ENCODE data around the gene DCTN4.
"Not testable (repeated sequence)": the region's sequence is repeated elsewhere in the genome, so short reads cannot be mapped to it uniquely, and the experiment has no call there.

The DCTN4 gene

DNA sequence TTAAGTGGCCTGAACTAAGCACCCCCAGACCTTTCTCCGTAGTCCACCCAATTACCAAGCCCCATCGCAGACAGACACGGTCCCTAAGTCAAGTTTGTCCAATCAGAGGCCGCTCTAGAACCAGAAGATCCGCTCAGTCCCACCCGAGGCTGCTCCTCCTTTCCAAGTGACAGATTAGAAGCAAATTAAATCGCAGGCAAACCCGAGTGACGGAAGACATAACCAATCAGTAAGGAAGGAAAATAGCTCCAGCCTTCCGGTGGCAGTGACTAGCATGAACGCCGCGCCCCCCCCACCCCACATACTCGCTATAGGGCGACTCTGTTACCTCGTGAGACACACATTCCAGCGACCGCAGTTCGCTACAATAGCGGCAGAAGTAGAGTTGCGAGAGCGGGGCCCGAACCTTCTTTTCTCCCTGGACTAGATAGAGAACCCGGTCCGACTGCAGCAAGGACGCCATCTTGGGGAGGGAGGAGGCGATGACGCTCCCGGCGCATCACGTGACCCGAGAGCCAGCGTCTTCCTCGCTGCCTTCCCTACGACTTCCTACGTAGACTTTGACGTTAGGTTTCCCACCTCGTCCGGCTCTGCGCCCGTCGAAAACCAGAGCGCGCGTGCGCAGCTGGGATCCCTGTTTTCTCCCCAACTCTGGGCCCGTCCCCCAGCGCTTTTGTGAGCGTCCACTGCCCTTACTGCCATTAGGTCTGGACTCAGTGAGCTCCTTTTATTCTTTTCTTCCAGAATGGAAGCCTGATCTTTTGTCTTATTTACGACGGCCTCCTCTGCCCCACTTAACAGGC lies at the start of gene DCTN4:
Gene DCTN4, minus strand, starts transcription at position 487 of the 803 bp plus-strand sequence. Its CDS starts 24 bp downstream, at position 463.
- DNase-seq (ENCODE audit: low read depth in 2 of 2) = peak; percentile 88 to 92

- no peak for DNase-seq (ENCODE audit: low read depth in 2 of 2)
These were observed 45.6 kb upstream of the DCTN4 start for GRCh38 chr5:150804388-150804787.

DNA sequence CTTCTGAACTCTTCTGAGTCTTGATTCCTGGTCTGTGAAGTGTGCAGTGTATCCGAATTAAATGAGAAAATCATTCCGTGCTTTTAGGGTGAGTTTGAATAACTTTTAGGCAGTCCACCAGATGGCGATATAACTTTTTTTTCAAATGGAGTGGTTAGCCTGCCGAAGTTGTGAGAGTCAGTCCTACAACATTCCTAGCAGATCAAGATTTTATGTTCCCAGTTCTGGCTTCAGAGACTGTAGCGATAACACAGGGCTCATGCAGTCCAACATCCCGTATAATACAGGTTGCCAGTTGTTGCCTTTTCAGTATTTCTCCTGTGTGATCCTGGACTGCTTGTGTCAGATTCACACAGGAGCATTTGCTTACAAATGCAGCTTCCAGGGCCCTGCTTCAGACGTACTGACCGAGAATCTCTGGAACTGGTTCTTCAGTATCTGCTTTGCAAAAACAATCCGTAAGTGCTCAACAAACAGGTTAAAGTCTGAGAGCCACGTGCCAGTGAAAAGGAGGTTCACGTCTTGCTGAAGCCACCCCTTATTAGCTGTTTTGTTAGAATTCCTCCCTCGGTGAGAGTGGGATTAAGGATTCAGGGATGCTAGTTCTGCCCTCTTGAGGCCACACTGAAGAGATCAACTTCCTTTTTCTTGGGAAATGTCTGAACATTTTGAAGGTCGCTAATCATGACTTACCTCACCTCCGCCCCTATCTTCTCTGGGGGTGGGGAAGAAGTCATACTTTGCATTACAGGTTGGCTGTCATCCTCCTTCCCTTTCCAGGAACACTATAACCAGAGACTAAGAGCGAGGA lies 42.5 kb upstream of the DCTN4 start:
- DNase-seq (ENCODE audit: low read depth in 2 of 2) = no peak

DNA sequence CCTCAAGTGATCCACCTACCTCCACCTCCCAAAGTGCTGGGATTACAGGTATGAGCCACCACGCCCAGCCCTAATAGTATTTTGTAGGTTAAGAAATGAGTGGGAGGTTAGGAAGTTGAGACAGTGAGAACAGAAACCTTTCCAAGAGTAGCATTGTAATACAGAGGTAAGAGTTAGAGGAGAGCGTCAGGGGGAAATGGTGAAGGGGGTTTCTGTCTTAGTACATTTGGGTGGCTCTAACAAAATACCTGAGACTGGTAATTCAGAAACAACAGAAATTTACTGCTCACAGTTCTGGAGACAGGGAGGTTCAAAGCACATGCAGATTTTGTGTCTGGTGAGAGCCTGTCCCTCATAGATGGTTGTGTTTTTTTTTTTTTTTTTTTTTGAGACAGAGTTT lies 38.6 kb upstream of the DCTN4 start:
- no peak for DNase-seq (ENCODE audit: low read depth in 2 of 2)

DNA sequence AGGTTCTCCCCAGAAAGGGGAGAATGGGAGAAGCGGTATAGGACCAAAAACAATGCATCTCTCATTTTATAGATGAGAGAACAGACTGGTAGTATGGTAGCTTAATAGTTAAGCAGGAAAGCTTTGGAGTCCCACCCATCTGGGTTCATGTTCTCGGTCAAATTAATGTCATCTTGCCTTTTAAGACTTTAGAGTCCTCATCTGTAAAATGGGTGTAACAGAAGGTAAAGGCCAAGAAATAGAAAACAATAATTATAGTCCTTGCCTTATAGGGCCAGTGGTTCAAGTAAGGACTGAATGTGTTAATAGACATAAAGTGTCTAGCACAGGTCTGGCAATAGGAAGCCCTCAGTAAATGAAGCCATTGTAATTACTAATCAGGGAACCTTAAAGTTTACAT lies 36.1 kb upstream of the DCTN4 start:
- no peak for DNase-seq (ENCODE audit: low read depth in 2 of 2)

DNA sequence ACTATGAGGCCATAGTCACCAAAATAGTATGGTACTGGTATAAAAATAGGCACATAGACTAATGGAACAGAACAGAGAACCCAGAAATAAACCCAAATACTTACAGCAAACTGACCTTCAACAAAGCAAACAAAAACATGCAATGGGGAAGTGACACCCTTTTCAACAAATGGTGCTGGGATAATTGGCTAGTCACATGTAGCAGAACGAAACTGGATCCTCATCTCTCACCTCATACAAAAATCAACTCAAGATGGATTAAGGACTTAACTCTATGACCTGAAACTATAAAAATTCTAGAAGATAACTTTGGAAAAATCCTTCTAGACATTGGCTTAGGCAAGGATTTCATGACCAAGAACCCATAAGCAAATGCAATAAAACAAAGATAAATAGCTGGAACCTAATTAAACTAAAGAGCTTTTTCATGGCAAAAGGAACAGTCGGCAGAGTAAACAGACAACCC lies 34.6 kb upstream of the DCTN4 start:
- DNase-seq (ENCODE audit: low read depth in 2 of 2) = not testable (repeated sequence)

- DNase-seq (ENCODE audit: low read depth in 2 of 2) = no peak
These were observed 32.7 kb upstream of the DCTN4 start for GRCh38 chr5:150791536-150791935.

DNA sequence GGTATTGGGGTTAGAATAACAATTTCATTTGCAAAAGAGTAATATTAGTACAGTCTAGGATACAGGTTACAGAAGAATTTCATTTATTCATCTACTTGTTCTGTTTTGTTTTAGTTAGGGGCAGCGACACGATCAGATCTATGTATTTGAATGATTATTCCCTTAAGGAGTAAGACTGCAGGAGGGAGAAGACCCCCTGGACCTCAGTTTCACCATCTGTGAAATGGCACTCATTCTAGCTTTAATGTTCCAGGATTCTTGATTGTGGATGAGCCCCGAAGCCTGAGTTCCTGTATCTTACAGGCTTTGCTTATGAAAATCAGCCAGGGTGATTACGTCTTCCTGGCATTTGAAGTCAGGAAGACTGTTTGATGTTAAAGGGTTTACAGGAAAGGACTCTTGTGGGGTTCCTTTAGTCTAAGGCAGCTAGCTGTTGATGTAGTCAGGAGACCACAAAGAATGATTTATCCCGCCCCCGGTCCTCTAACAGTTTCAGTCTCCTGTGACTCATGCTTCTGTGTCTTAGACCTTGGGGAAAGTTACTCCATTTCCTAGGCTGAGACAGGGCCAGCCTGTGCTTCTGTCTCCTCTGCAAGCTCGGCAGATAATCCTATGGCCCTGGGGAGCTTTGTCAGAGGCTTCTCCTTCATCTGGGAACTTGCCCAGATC lies 31.3 kb upstream of the DCTN4 start:
- DNase-seq (ENCODE audit: low read depth in 2 of 2) = peak; percentile 61 to 69

DNA sequence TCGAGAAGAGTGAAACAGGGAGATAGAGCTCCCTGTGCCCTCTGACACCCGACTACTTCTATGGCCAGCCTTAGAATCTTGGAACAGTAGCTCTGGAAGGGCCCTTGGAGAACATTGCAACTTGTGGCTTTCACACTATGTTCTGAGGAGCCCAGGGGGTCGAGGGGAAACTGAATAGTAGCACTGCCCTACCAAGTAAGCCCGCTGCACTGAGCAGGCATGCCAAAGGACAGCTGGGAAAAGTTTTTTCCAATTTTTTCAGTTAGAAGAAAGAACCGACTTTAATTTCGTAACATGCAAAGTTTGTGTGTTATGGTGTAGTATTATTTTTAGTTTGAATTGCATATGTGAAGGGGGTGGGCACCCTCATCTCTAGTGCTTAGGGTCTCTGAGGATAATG lies 30.6 kb upstream of the DCTN4 start:
- DNase-seq (ENCODE audit: low read depth in 2 of 2) = no peak

DNA sequence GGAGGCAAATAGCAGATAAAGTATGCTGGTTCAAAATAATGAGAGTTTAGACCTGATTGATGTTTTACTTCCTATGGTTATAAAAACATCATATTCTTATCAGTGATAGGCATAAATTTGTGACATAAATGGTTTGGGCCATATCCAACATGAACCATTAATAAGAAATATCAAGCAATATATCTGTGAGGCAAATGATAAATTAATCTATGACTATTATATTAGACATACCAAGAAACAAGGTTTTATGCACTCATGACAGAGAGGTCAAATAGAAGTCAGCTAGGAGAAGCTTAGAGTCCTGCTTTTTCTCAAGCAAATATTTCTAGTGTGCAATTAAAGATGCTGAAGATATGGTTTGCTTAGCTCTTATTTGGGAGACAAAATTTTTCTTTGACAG lies 30.2 kb upstream of the DCTN4 start:
- no peak for DNase-seq (ENCODE audit: low read depth in 2 of 2)

DNA sequence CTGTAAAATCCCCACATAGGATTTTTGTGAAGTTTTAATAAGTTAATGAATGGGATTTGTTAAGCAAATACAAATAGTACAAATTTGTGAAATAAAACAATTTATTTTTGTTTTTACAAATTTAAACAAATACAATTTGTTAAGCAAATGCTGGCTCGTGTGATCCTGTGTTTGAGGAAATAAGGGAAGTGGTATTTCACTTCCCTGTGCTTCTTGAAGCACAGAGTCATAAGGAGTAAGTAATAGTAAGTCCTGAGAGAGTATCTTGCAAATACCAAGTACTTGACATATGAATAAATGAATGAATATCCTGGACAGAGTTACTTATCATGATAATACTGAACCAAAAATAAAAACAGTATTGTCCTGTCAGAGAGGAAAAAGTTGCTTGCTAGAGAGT lies 28.8 kb upstream of the DCTN4 start:
- no peak for DNase-seq (ENCODE audit: low read depth in 2 of 2)

DNA sequence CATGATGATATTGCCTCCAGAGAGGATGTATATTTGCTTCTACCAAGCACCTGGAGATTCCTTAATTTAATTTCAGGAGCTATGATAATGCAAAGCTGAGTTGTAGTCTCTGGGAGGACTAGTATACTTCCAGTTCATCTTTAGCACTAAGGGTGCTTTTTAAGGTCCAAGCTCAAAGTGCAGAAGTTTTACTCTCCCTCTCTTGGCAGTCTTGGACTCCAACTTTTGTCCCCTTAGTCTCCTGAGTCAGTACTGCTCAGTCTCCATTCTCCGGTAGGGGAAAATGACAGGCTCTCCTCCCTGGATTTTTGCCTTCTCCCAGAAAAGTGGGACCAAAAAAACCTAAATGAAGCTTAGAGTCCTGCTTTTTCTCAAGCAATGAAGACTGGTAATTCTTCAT lies 28.1 kb upstream of the DCTN4 start:
- DNase-seq (ENCODE audit: low read depth in 2 of 2) = no peak

GRCh38 chr5:150785950-150786349 lies 27.1 kb upstream of the DCTN4 start:
- DNase-seq (ENCODE audit: low read depth in 2 of 2) = no peak

GRCh38 chr5:150783422-150783928 lies 24.7 kb upstream of the DCTN4 start:
- peak; percentile 42 for DNase-seq (ENCODE audit: low read depth in 2 of 2)

GRCh38 chr5:150782850-150783249 lies 24.0 kb upstream of the DCTN4 start:
- DNase-seq (ENCODE audit: low read depth in 2 of 2) = no peak

GRCh38 chr5:150781706-150782614 lies 23.1 kb upstream of the DCTN4 start:
- no peak for DNase-seq (ENCODE audit: low read depth in 2 of 2)

GRCh38 chr5:150780816-150781221 lies 22.0 kb upstream of the DCTN4 start:
- DNase-seq (ENCODE audit: low read depth in 2 of 2) = no peak

- peak; percentile 47 to 56 for DNase-seq (ENCODE audit: low read depth in 2 of 2)
These were observed 21.4 kb upstream of the DCTN4 start for GRCh38 chr5:150780187-150780692.

GRCh38 chr5:150779397-150780186 lies 20.8 kb upstream of the DCTN4 start:
- no peak for DNase-seq (ENCODE audit: low read depth in 2 of 2)

Measured in stimulated activated CD8-positive, alpha-beta memory T cell treated with anti-CD3 and anti-CD28 coated beads, Interleukin-15, amount 100 ng/mL, for 48 hours (primary cell).